Pancreas (tissue), 10 donors: ENCODE data around the gene KXD1. TPM values are rescaled to one million over a fixed set of nuclear protein-coding genes. Genes with fewer than 3 reads are reported as not detected.

Experiments used
- ATAC-seq, 4 donors: fragments of 200-7000 bp; cut with Tn5 transposase; one replicate each; pipeline versions ENCODE4 v1.8.0 to v1.9.1; 2020; ENCODE audit warnings: mild to moderate bottlenecking in 4 of 4, moderate library complexity in 4 of 4
- DNase-seq, 6 donors: peaks; one replicate each; pipeline ENCODE4 v3.0.0-alpha.2; 2020
- FAIRE-seq: peaks from 2 replicates; lab custom pipeline; 2012; peaks lifted over from hg19 to GRCh38; lab: Jason Lieb, UNC
- H3K27ac ChIP-seq, 4 donors: fragments of 200-600 bp; sonication (generic); 1 replicate in 3 of 4; 2 replicates in 1 of 4; pipeline versions ENCODE4 v1.5.0 to v1.8.0; 2020
- H3K27me3 ChIP-seq, 4 donors: fragments of 200-600 bp; one replicate each; pipeline ENCODE4 v1.8.0; 2021
- H3K36me3 ChIP-seq, 3 donors: fragments of 200-600 bp; sonication (generic) in 1 of 3; one replicate each; pipeline versions ENCODE4 v1.5.0 to v1.8.0; 2020 to 2021
- H3K4me1 ChIP-seq, 3 donors: fragments of 200-600 bp; one replicate each; pipeline ENCODE4 v1.8.0; 2021
- H3K4me3 ChIP-seq, 4 donors: fragments of 200-600 bp; sonication (generic) in 2 of 4; one replicate each; pipeline versions ENCODE4 v1.5.0 to v1.8.0; 2020 to 2021
- H3K9me3 ChIP-seq, 4 donors: fragments of 200-600 bp; one replicate each; pipeline ENCODE4 v1.8.0; 2021
- CTCF ChIP-seq, 4 donors: fragments of 200-600 bp; sonication (generic) in 3 of 4; IDR thresholded peaks; one replicate each; pipeline versions ENCODE4 v1.5.0 to v1.8.0; 2021; ENCODE audit warnings: antibody characterized with exemption in 4 of 4
- WGBS, 2 donors: extraction: QIAGEN DNeasy Blood & Tissue Kit; methylation state at CpG; one replicate each; pipeline ENCODE4 v1.1.7; 2013; 5-methylcytosine and 5-hydroxymethylcytosine counted together
- intact Hi-C, 3 donors: fragments of 100-400 bp; cut with DNase I; formaldehyde crosslinking; loops; one replicate each; pipeline versions ENCODE4 v1.11.1 to v1.14.2; 2022
- polyA plus RNA-seq, 2 donors: library from polyadenylated mRNA; stranded (reverse); fragments of 200-250 nt; gene quantifications; one replicate each; pipeline ENCODE4 v1.2.3, GENCODE V29; 2013
- total RNA-seq, 6 donors: library from RNA; stranded (reverse); fragmentation: NEBNext Ultra II Directional in 4 of 6; extraction: Animal tissue kit (Norgen Biotek cat#: 25700) in 4 of 6; gene quantifications; one replicate each; pipeline versions ENCODE4 v1.2.1 to v1.2.4, GENCODE V29; 2021 to 2023
- donor health status: healthy with polysubstance abuse.
- donor health status: DM: no; HTN: no; CAD: no; lungs with moderate emphysema.
- donor health status: DM: no; HTN: no; CAD: no.
- donor health status: control.
- donor health status: control.
- donor health status: Bipolar disorder and iron deficiency.
- donor health status: DM: yes; HTN: yes; CAD: no.
- donor health status: DM: no; HTN: no; CAD: no.
- donor health status: DM: no; HTN: no; CAD: no.
- donor health status: DM: yes; HTN: yes; CAD: no.

Gene KXD1
- total and polyA plus RNA-seq, 8 donors = 33.4 to 66.9 (median 42.2) TPM

- DNase-seq = peak; percentile 97 to 99 (median 98)
- Histone ChIP-seq H3K27me3 (no peaks in the 10 kb centered on the region), H3K9me3 (no peaks in the 10 kb centered on the region), H3K27ac (peak within 1 kb of the TSS; percentile 69 to 86 (median 84)), H3K36me3 (peaks cover 0 to 44% (median 23%) of the 10 kb centered on the region in 3 donors), H3K4me1 (peaks cover 9 to 13% (median 9%) of the 10 kb centered on the region in 3 donors), H3K4me3 (peak within 1 kb of the TSS; percentile 62 to 98 (median 84))
- no peak for TF ChIP-seq CTCF (IDR thresholded peaks at IDR 0.05)
- 0 to 1% methylated on average over 72 to 75 of the region's 75 CpGs for WGBS, 2 donors
- ATAC-seq = peak; percentile 96 to 99 (median 98)
- peak; percentile 82 for FAIRE-seq
- intact Hi-C loops = loop anchor here in 1 of 3 donors (10.0 kb wide), 1 partner anchor 107 kb away; no protein-coding TSS in a partner anchor
Observed at GRCh38 chr19:18571564-18572344, 14.1 kb downstream of the KXD1 start, which contains the start of gene UBA52. Gene UBA52 (plus strand): TSS chr19:18571857. CDS start chr19:18573301, 1,444 bp downstream.

- TF ChIP-seq CTCF (IDR thresholded peaks at IDR 0.05) = no peak
- Histone ChIP-seq H3K9me3 (no peaks in the 10 kb centered on the region), H3K4me1 (peaks cover 9 to 13% (median 9%) of the 10 kb centered on the region in 3 donors), H3K27ac (no peak overlapping the region), H3K27me3 (no peaks in the 10 kb centered on the region), H3K36me3 (peaks cover 0 to 21% (median 16%) of the 10 kb centered on the region in 3 donors), H3K4me3 (no peak overlapping the region)
- WGBS, 2 donors = 93 to 94% methylated on average over 18 of the region's 18 CpGs
- no peak for FAIRE-seq
- intact Hi-C loops = loop anchor here in 1 of 3 donors (10.0 kb wide), 1 partner anchor 110 kb away; no protein-coding TSS in a partner anchor
- ATAC-seq = no peak
- peak in 1 of 6 donors; percentile 63 for DNase-seq
Observed at GRCh38 chr19:18574691-18575291, 17.1 kb downstream of the KXD1 start.

- peaks cover 9 to 13% (median 9%) of the 10 kb centered on the region in 3 donors for H3K4me1 ChIP-seq
- ATAC-seq = no peak
- no peaks in the 10 kb centered on the region for H3K27me3 ChIP-seq
- H3K9me3 ChIP-seq = no peaks in the 10 kb centered on the region
- no peak for TF ChIP-seq CTCF (IDR thresholded peaks at IDR 0.05)
- peaks cover 0 to 21% (median 16%) of the 10 kb centered on the region in 3 donors for H3K36me3 ChIP-seq
- no peak for FAIRE-seq
- no peak overlapping the region for H3K27ac ChIP-seq
- peak in 1 of 6 donors; percentile 3 for DNase-seq
- intact Hi-C loops = loop anchor here in 1 of 3 donors (10.0 kb wide), 1 partner anchor 112 kb away; no protein-coding TSS in a partner anchor
- no peak overlapping the region for H3K4me3 ChIP-seq
- 82 to 96% methylated on average over 8 of the region's 8 CpGs for WGBS, 2 donors
Observed at GRCh38 chr19:18576383-18576782, 18.7 kb downstream of the KXD1 start.

- TF ChIP-seq CTCF (IDR thresholded peaks at IDR 0.05) = no peak
- Histone ChIP-seq H3K36me3 (peaks cover 0 to 21% (median 16%) of the 10 kb centered on the region in 3 donors), H3K9me3 (no peaks in the 10 kb centered on the region), H3K27me3 (no peaks in the 10 kb centered on the region), H3K27ac (no peak overlapping the region), H3K4me3 (no peak overlapping the region), H3K4me1 (peaks cover 8 to 12% (median 8%) of the 10 kb centered on the region in 3 donors)
- intact Hi-C loops = loop anchor here in 1 of 3 donors (10.0 kb wide), 1 partner anchor 113 kb away; no protein-coding TSS in a partner anchor
- no peak for FAIRE-seq
- peak in 1 of 6 donors; percentile 11 for DNase-seq
- no peak for ATAC-seq
- 87 to 89% methylated on average over 21 of the region's 21 CpGs for WGBS, 2 donors
Observed at GRCh38 chr19:18577365-18577914, 19.8 kb downstream of the KXD1 start.
